HEK293 (cell line): ENCODE data around the gene ADAR.

Experiments used
- KLF16 ChIP-seq: fragments of 450-650 bp; formaldehyde crosslinking; IDR thresholded peaks from 2 replicates; pipeline ENCODE4 v1.5.1; 2017; ENCODE audit warnings: missing biosample characterization, missing genetic modification characterization
- KLF8 ChIP-seq: fragments of 450-650 bp; formaldehyde crosslinking; IDR thresholded peaks from 2 replicates; pipeline ENCODE4 v1.5.1; 2016; ENCODE audit warnings: missing biosample characterization, missing genetic modification characterization
- OSR2 ChIP-seq: fragments of 450-650 bp; formaldehyde crosslinking; IDR thresholded peaks from 2 replicates; pipeline ENCODE4 v1.5.1; 2016; ENCODE audit warnings: missing biosample characterization, missing genetic modification characterization
- ZBTB48 ChIP-seq: fragments of 450-650 bp; formaldehyde crosslinking; IDR thresholded peaks from 2 replicates; pipeline ENCODE4 v1.5.1; 2016; ENCODE audit warnings: missing biosample characterization, missing genetic modification characterization
- ZBTB8A ChIP-seq: fragments of 450-650 bp; formaldehyde crosslinking; IDR thresholded peaks from 2 replicates; pipeline ENCODE4 v1.5.1; 2016; ENCODE audit warnings: missing biosample characterization, missing genetic modification characterization
- ZEB2 ChIP-seq: fragments of 450-650 bp; formaldehyde crosslinking; IDR thresholded peaks from 2 replicates; pipeline ENCODE4 v1.5.1; 2016; ENCODE audit warnings: missing biosample characterization, missing genetic modification characterization
- ZFP3 ChIP-seq: fragments of 450-650 bp; formaldehyde crosslinking; IDR thresholded peaks from 2 replicates; pipeline ENCODE4 v1.5.1; 2016; ENCODE audit warnings: low read depth, missing biosample characterization, missing genetic modification characterization
- ZNF133 ChIP-seq: fragments of 450-650 bp; formaldehyde crosslinking; IDR thresholded peaks from 2 replicates; pipeline ENCODE4 v1.5.1; 2016; ENCODE audit warnings: missing biosample characterization, missing genetic modification characterization
- ZNF155 ChIP-seq: fragments of 450-650 bp; formaldehyde crosslinking; IDR thresholded peaks from 2 replicates; pipeline ENCODE4 v1.5.1; 2016; ENCODE audit warnings: missing biosample characterization, missing genetic modification characterization
- ZNF175 ChIP-seq: fragments of 450-650 bp; formaldehyde crosslinking; IDR thresholded peaks from 2 replicates; pipeline ENCODE4 v1.5.1; 2016; ENCODE audit warnings: missing biosample characterization, missing genetic modification characterization
- ZNF19 ChIP-seq: fragments of 450-650 bp; formaldehyde crosslinking; IDR thresholded peaks from 2 replicates; pipeline ENCODE4; 2016; ENCODE audit warnings: missing biosample characterization, missing genetic modification characterization, low read depth
- ZNF211 ChIP-seq: fragments of 450-650 bp; formaldehyde crosslinking; IDR thresholded peaks from 2 replicates; pipeline ENCODE4 v1.5.1; 2016; ENCODE audit warnings: low read depth, missing biosample characterization, missing genetic modification characterization
- ZNF239 ChIP-seq: fragments of 450-650 bp; formaldehyde crosslinking; IDR thresholded peaks from 2 replicates; pipeline ENCODE4 v1.5.1; 2016; ENCODE audit warnings: missing biosample characterization, missing genetic modification characterization
- ZNF354C ChIP-seq: fragments of 450-650 bp; formaldehyde crosslinking; IDR thresholded peaks from 2 replicates; pipeline ENCODE4 v1.5.1; 2016; ENCODE audit warnings: missing biosample characterization, missing genetic modification characterization, low read depth, borderline replicate concordance
- ZNF394 ChIP-seq: fragments of 450-650 bp; formaldehyde crosslinking; IDR thresholded peaks from 2 replicates; pipeline ENCODE4 v1.5.1; 2016; ENCODE audit warnings: missing biosample characterization, missing genetic modification characterization, mild to moderate bottlenecking, moderate library complexity, borderline replicate concordance
- ZNF426 ChIP-seq: fragments of 450-650 bp; formaldehyde crosslinking; IDR thresholded peaks from 2 replicates; pipeline ENCODE4 v1.5.1; 2017; ENCODE audit warnings: missing biosample characterization, missing genetic modification characterization, mild to moderate bottlenecking, inconsistent platforms, moderate library complexity
- ZNF585B ChIP-seq: fragments of 450-650 bp; formaldehyde crosslinking; IDR thresholded peaks from 2 replicates; pipeline ENCODE4 v1.5.1; 2016; ENCODE audit warnings: missing biosample characterization, missing genetic modification characterization
- ZNF658 ChIP-seq: fragments of 450-650 bp; formaldehyde crosslinking; IDR thresholded peaks from 2 replicates; pipeline ENCODE4; 2016; ENCODE audit warnings: missing biosample characterization, missing genetic modification characterization
- ZNF660 ChIP-seq: fragments of 450-650 bp; IDR thresholded peaks from 2 replicates; pipeline ENCODE4 v1.5.1; 2018; ENCODE audit warnings: missing biosample characterization, mild to moderate bottlenecking, missing genetic modification characterization
- ZNF701 ChIP-seq: fragments of 450-650 bp; formaldehyde crosslinking; IDR thresholded peaks from 2 replicates; pipeline ENCODE4 v1.5.1; 2016; ENCODE audit warnings: missing biosample characterization, missing genetic modification characterization
- ZNF777 ChIP-seq: fragments of 450-650 bp; formaldehyde crosslinking; IDR thresholded peaks from 2 replicates; pipeline ENCODE4 v1.5.1; 2017; ENCODE audit warnings: missing biosample characterization, missing genetic modification characterization, borderline replicate concordance
- ZNF837 ChIP-seq: fragments of 450-650 bp; formaldehyde crosslinking; IDR thresholded peaks from 2 replicates; pipeline ENCODE4 v1.5.1; 2016; ENCODE audit warnings: missing biosample characterization, missing genetic modification characterization
- TF ChIP-seq, protein P1 (sequence below): fragments of 450-650 bp; formaldehyde crosslinking; IDR thresholded peaks from 2 replicates; pipeline ENCODE4 v1.5.1; 2017; ENCODE audit warnings: missing biosample characterization, mild to moderate bottlenecking, missing genetic modification characterization, moderate library complexity
- TF ChIP-seq, protein P2 (sequence below): fragments of 450-650 bp; formaldehyde crosslinking; IDR thresholded peaks from 2 replicates; pipeline ENCODE4 v1.5.1; 2017; ENCODE audit warnings: missing biosample characterization, missing genetic modification characterization
- TF ChIP-seq, protein P3 (sequence below): fragments of 450-650 bp; formaldehyde crosslinking; IDR thresholded peaks from 2 replicates; pipeline ENCODE4 v1.5.1; 2016; ENCODE audit warnings: missing biosample characterization, missing genetic modification characterization
- TF ChIP-seq, protein P4 (sequence below): fragments of 450-650 bp; IDR thresholded peaks from 2 replicates; pipeline ENCODE4 v1.5.1; 2018; ENCODE audit warnings: missing biosample characterization, mild to moderate bottlenecking, missing genetic modification characterization
- TF ChIP-seq, protein P5 (sequence below): fragments of 450-650 bp; formaldehyde crosslinking; IDR thresholded peaks from 2 replicates; pipeline ENCODE4 v1.5.0; 2017; ENCODE audit warnings: missing biosample characterization, missing genetic modification characterization, borderline replicate concordance
- TF ChIP-seq, protein P6 (sequence below): fragments of 450-650 bp; formaldehyde crosslinking; IDR thresholded peaks from 2 replicates; pipeline ENCODE4; 2016; ENCODE audit warnings: missing biosample characterization, missing genetic modification characterization

Gene ADAR

DNA sequence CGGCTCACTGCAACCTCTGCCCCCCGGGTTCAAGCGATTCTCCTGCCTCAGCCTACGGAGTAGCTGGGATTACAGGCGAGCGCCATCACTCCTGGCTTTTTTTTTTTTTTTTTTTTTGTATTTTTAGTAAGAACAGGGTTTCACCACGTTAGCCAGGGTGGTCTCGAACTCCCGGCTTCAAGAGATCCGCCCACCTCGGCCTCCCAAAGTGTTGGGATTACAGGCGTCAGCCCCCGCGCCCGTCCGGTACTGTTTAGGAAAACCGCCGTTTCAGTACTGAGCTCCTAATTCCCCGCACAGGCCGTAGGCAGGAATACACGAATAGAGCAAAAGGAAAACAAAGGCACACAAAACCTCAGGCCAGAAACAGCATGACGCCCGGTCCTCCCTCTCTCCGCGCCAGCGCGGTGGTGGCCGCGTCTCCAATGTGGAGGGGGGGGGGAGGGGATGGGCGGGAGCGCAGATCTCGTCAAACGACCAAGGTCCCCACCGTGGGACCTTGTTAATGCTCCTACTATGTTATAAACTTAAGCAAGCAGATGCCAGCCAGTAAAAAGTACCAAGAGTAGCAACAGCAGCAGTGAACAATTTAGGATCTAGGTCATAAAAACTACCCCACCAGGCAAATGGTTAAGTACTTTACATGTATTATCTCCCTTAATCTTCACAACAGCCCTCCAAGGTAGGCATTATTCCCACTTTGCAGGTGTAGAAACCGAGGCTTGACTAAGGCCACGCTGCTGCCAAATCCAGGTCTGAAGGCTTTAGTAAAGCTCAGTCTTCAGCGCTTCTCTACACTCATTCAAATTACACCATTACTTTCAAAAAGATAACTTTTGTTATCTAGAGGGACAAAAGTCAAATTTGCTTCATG is 648 bp upstream of the ADAR start (continued):
- TF ChIP-seq ZNF239 (tag by site-specific recombination) (no peak), OSR2 (tag by site-specific recombination) (peak; percentile 54; the same call in 1 of the 2 replicates), ZBTB48 (no peak), ZNF777 (tag by site-specific recombination) (no peak), ZNF133 (no peak), ZNF585B (tag by site-specific recombination) (no peak), ZNF394 (tag by site-specific recombination) (peak; percentile 90), ZNF175 (tag by site-specific recombination) (no peak), ZEB2 (tag by site-specific recombination) (no peak), KLF16 (peak; percentile 68; the same call in 1 of the 2 replicates), ZNF701 (tag by site-specific recombination) (no peak), KLF8 (tag by site-specific recombination) (no peak), ZNF658 (tag by site-specific recombination) (no peak), ZNF155 (no peak), ZNF426 (tag by site-specific recombination) (no peak), ZNF660 (tag by site-specific recombination) (no peak), ZNF19 (tag by site-specific recombination) (no peak), ZBTB8A (peak; percentile 82), ZFP3 (tag by site-specific recombination) (peak; percentile 62), ZNF837 (no peak), ZNF354C (tag by site-specific recombination) (no peak), ZNF211 (tag by site-specific recombination) (no peak)
- TF ChIP-seq, protein P1, sequence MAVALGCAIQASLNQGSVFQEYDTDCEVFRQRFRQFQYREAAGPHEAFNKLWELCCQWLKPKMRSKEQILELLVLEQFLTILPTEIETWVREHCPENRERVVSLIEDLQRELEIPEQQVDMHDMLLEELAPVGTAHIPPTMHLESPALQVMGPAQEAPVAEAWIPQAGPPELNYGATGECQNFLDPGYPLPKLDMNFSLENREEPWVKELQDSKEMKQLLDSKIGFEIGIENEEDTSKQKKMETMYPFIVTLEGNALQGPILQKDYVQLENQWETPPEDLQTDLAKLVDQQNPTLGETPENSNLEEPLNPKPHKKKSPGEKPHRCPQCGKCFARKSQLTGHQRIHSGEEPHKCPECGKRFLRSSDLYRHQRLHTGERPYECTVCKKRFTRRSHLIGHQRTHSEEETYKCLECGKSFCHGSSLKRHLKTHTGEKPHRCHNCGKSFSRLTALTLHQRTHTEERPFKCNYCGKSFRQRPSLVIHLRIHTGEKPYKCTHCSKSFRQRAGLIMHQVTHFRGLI (tag by site-specific recombination) = no peak
- TF ChIP-seq, protein P2, sequence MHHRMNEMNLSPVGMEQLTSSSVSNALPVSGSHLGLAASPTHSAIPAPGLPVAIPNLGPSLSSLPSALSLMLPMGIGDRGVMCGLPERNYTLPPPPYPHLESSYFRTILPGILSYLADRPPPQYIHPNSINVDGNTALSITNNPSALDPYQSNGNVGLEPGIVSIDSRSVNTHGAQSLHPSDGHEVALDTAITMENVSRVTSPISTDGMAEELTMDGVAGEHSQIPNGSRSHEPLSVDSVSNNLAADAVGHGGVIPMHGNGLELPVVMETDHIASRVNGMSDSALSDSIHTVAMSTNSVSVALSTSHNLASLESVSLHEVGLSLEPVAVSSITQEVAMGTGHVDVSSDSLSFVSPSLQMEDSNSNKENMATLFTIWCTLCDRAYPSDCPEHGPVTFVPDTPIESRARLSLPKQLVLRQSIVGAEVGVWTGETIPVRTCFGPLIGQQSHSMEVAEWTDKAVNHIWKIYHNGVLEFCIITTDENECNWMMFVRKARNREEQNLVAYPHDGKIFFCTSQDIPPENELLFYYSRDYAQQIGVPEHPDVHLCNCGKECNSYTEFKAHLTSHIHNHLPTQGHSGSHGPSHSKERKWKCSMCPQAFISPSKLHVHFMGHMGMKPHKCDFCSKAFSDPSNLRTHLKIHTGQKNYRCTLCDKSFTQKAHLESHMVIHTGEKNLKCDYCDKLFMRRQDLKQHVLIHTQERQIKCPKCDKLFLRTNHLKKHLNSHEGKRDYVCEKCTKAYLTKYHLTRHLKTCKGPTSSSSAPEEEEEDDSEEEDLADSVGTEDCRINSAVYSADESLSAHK = 0 out of 2 replicates have a peak, but pooled peaks have one; percentile 13
- TF ChIP-seq, protein P3, sequence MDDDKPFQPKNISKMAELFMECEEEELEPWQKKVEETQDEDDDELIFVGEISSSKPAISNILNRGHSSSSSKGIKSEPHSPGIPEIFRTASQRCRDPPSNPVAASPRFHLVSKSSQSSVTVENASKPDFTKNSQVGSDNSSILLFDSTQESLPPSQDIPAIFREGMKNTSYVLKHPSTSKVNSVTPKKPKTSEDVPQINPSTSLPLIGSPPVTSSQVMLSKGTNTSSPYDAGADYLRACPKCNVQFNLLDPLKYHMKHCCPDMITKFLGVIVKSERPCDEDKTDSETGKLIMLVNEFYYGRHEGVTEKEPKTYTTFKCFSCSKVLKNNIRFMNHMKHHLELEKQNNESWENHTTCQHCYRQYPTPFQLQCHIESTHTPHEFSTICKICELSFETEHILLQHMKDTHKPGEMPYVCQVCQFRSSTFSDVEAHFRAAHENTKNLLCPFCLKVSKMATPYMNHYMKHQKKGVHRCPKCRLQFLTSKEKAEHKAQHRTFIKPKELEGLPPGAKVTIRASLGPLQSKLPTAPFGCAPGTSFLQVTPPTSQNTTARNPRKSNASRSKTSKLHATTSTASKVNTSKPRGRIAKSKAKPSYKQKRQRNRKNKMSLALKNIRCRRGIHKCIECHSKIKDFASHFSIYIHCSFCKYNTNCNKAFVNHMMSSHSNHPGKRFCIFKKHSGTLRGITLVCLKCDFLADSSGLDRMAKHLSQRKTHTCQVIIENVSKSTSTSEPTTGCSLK (tag by site-specific recombination) = no peak
- TF ChIP-seq, protein P4, sequence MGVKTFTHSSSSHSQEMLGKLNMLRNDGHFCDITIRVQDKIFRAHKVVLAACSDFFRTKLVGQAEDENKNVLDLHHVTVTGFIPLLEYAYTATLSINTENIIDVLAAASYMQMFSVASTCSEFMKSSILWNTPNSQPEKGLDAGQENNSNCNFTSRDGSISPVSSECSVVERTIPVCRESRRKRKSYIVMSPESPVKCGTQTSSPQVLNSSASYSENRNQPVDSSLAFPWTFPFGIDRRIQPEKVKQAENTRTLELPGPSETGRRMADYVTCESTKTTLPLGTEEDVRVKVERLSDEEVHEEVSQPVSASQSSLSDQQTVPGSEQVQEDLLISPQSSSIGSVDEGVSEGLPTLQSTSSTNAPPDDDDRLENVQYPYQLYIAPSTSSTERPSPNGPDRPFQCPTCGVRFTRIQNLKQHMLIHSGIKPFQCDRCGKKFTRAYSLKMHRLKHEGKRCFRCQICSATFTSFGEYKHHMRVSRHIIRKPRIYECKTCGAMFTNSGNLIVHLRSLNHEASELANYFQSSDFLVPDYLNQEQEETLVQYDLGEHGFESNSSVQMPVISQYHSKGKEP (tag by site-specific recombination) = no peak
- TF ChIP-seq, protein P5, sequence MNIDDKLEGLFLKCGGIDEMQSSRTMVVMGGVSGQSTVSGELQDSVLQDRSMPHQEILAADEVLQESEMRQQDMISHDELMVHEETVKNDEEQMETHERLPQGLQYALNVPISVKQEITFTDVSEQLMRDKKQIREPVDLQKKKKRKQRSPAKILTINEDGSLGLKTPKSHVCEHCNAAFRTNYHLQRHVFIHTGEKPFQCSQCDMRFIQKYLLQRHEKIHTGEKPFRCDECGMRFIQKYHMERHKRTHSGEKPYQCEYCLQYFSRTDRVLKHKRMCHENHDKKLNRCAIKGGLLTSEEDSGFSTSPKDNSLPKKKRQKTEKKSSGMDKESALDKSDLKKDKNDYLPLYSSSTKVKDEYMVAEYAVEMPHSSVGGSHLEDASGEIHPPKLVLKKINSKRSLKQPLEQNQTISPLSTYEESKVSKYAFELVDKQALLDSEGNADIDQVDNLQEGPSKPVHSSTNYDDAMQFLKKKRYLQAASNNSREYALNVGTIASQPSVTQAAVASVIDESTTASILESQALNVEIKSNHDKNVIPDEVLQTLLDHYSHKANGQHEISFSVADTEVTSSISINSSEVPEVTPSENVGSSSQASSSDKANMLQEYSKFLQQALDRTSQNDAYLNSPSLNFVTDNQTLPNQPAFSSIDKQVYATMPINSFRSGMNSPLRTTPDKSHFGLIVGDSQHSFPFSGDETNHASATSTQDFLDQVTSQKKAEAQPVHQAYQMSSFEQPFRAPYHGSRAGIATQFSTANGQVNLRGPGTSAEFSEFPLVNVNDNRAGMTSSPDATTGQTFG (tag by site-specific recombination) = no peak
- TF ChIP-seq, protein P6, sequence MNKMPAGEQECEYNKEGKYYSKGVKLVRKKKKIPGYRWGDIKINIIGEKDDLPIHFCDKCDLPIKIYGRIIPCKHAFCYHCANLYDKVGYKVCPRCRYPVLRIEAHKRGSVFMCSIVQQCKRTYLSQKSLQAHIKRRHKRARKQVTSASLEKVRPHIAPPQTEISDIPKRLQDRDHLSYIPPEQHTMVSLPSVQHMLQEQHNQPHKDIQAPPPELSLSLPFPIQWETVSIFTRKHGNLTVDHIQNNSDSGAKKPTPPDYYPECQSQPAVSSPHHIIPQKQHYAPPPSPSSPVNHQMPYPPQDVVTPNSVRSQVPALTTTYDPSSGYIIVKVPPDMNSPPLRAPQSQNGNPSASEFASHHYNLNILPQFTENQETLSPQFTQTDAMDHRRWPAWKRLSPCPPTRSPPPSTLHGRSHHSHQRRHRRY (tag by site-specific recombination) = no peak
